ENCODE measurements around the gene GPHA2.

Gene GPHA2

GRCh38 chr11:64909653-64910343 lies 25.9 kb downstream of the GPHA2 start:
- DNase-seq: no peak

- no peak for DNase-seq
Observed at GRCh38 chr11:64908766-64909165, 26.9 kb downstream of the GPHA2 start.

- DNase-seq: no peak
Observed at GRCh38 chr11:64906314-64906635, 29.4 kb downstream of the GPHA2 start.

GRCh38 chr11:64905516-64906313 lies 30.0 kb downstream of the GPHA2 start:
- DNase-seq: no peak

GRCh38 chr11:64903291-64903833 lies 32.3 kb downstream of the GPHA2 start:
- DNase-seq: no peak

GRCh38 chr11:64902102-64902900 lies 33.4 kb downstream of the GPHA2 start:
- DNase-seq: no peak

- DNase-seq: no peak
Observed at GRCh38 chr11:64900774-64901173, 34.9 kb downstream of the GPHA2 start.

GRCh38 chr11:64900263-64900678 lies 35.4 kb downstream of the GPHA2 start:
- DNase-seq: peak; percentile 86

GRCh38 chr11:64898541-64898940 lies 37.2 kb downstream of the GPHA2 start:
- no peak for DNase-seq

- DNase-seq: no peak
Observed at GRCh38 chr11:64898076-64898445, 37.6 kb downstream of the GPHA2 start.

- no peak for DNase-seq
Observed at GRCh38 chr11:64897381-64898075, 38.2 kb downstream of the GPHA2 start.

GRCh38 chr11:64896448-64897022 lies 39.2 kb downstream of the GPHA2 start:
- no peak for DNase-seq

GRCh38 chr11:64894812-64895452 lies 40.8 kb downstream of the GPHA2 start:
- no peak for DNase-seq

GRCh38 chr11:64894070-64894811 lies 41.5 kb downstream of the GPHA2 start:
- DNase-seq: peak; percentile 89

- no peak for DNase-seq
Observed at GRCh38 chr11:64893194-64894069, 42.3 kb downstream of the GPHA2 start.

GRCh38 chr11:64892838-64893193 lies 42.9 kb downstream of the GPHA2 start:
- DNase-seq: no peak

GRCh38 chr11:64892411-64892831 lies 43.3 kb downstream of the GPHA2 start:
- no peak for DNase-seq

GRCh38 chr11:64891880-64892279 lies 43.8 kb downstream of the GPHA2 start:
- DNase-seq: no peak

GRCh38 chr11:64891215-64891848 lies 44.4 kb downstream of the GPHA2 start:
- DNase-seq: no peak

GRCh38 chr11:64890522-64890939 lies 45.2 kb downstream of the GPHA2 start:
- no peak for DNase-seq

Data from CD4-positive, alpha-beta T cell treated with Interleukin-12 subunit alpha and Interleukin-12 subunit beta, for 1 hour (primary cell).